HG02852 (cell line): ENCODE data around the gene VPS37D.
"Not testable (repeated sequence)": the region's sequence is repeated elsewhere in the genome, so short reads cannot be mapped to it uniquely, and the experiment has no call there.

Experiments used
- ATAC-seq: cut with Tn5 transposase; IDR thresholded peaks from one replicate; pipeline ENCODE4 v1.9.1; 2021; ENCODE audit warnings: mild to moderate bottlenecking, moderate library complexity; ENCODE audit not compliant: unreplicated experiment

VPS37D gene

GRCh38 chr7:73704640-73705550 is 37.3 kb downstream of the VPS37D start:
- ATAC-seq = no peak

GRCh38 chr7:73705551-73705920 is 37.9 kb downstream of the VPS37D start:
- no peak for ATAC-seq

GRCh38 chr7:73706126-73707044 is 38.8 kb downstream of the VPS37D start:
- no peak for ATAC-seq

- no peak for ATAC-seq
Observed at GRCh38 chr7:73707045-73707631, 39.5 kb downstream of the VPS37D start.

- no peak for ATAC-seq
Observed at GRCh38 chr7:73708961-73709549, 41.4 kb downstream of the VPS37D start.

- ATAC-seq = no peak
Observed at GRCh38 chr7:73712773-73713172, 45.1 kb downstream of the VPS37D start.

- not testable (repeated sequence) for ATAC-seq
Observed at GRCh38 chr7:73713319-73713718, 45.7 kb downstream of the VPS37D start.

GRCh38 chr7:73715648-73716317 is 48.2 kb downstream of the VPS37D start:
- ATAC-seq = no peak

- no peak for ATAC-seq
Observed at GRCh38 chr7:73716318-73716890, 48.8 kb downstream of the VPS37D start.

GRCh38 chr7:73717025-73717807 is 49.6 kb downstream of the VPS37D start:
- no peak for ATAC-seq

GRCh38 chr7:73717991-73718405 is 50.4 kb downstream of the VPS37D start:
- no peak for ATAC-seq

GRCh38 chr7:73718438-73718881 is 50.8 kb downstream of the VPS37D start:
- ATAC-seq = no peak

- ATAC-seq = peak; percentile 65
Observed at GRCh38 chr7:73718905-73719805, 51.5 kb downstream of the VPS37D start, which contains the start of gene STX1A. STX1A (minus strand) TSS chr7:73719669; CDS start chr7:73719631, 38 bp downstream.

- peak; percentile 17 for ATAC-seq
Observed at GRCh38 chr7:73719806-73720169, 52.2 kb downstream of the VPS37D start.

- not testable (repeated sequence) for ATAC-seq
Observed at GRCh38 chr7:73720443-73720842, 52.8 kb downstream of the VPS37D start.

GRCh38 chr7:73721377-73721817 is 53.8 kb downstream of the VPS37D start:
- no peak for ATAC-seq
